ENCODE results near the gene PHLDA2. TPM values are rescaled to one million over a fixed set of nuclear protein-coding genes. Genes with fewer than 3 reads are reported as not detected.

The PHLDA2 gene
- 1 to 10 TPM; 4.6 to 8.1 TPM for total RNA-seq
- long read RNA-seq, donor 1, result 0 reads
- long read RNA-seq, donor 2, partial matches to known transcripts, result 2 of 6 reads
- long read RNA-seq, donor 2, other reads (novel, unspliced or antisense), result 0 of 6 reads

GRCh38 chr11:2928605-2929530, at the start of gene PHLDA2:
PHLDA2 (minus strand) TSS chr11:2929420; CDS start chr11:2929364, 56 bp downstream.
- intact Hi-C loops (cut with DNase I), result no loop called here
- peak; percentile 91 for DNase-seq (ENCODE audit: low spot score)

- DNase-seq (ENCODE audit: low spot score), result no peak
- intact Hi-C loops (cut with DNase I), result no loop called here
Measured at GRCh38 chr11:2977113-2977512, 47.9 kb upstream of the PHLDA2 start.

GRCh38 chr11:2976294-2977063, 47.3 kb upstream of the PHLDA2 start:
- intact Hi-C loops (cut with DNase I), result no loop called here
- DNase-seq (ENCODE audit: low spot score), result no peak

GRCh38 chr11:2975594-2975993, 46.4 kb upstream of the PHLDA2 start:
- no peak for DNase-seq (ENCODE audit: low spot score)
- intact Hi-C loops (cut with DNase I), result no loop called here

- no peak for DNase-seq (ENCODE audit: low spot score)
- intact Hi-C loops (cut with DNase I), result no loop called here
Measured at GRCh38 chr11:2974272-2974671, 45.1 kb upstream of the PHLDA2 start.

GRCh38 chr11:2968341-2968900, 39.2 kb upstream of the PHLDA2 start:
- no peak for DNase-seq (ENCODE audit: low spot score)
- intact Hi-C loops (cut with DNase I), result no loop called here

GRCh38 chr11:2964782-2965181, 35.6 kb upstream of the PHLDA2 start:
- intact Hi-C loops (cut with DNase I), result no loop called here
- DNase-seq (ENCODE audit: low spot score), result no peak

GRCh38 chr11:2963761-2964160, 34.5 kb upstream of the PHLDA2 start:
- intact Hi-C loops (cut with DNase I), result no loop called here

GRCh38 chr11:2963112-2963754, 34.0 kb upstream of the PHLDA2 start:
- intact Hi-C loops (cut with DNase I), result no loop called here
- no peak for DNase-seq (ENCODE audit: low spot score)

More at GRCh38 chr11:2963761-2964160, 34.5 kb upstream of the PHLDA2 start:
- no peak for DNase-seq (ENCODE audit: low spot score)

- intact Hi-C loops (cut with DNase I), result no loop called here
- no peak for DNase-seq (ENCODE audit: low spot score)
Measured at GRCh38 chr11:2961080-2961479, 31.9 kb upstream of the PHLDA2 start.

- intact Hi-C loops (cut with DNase I), result no loop called here
- DNase-seq (ENCODE audit: low spot score), result no peak
Measured at GRCh38 chr11:2960139-2960538, 30.9 kb upstream of the PHLDA2 start.

GRCh38 chr11:2958251-2958650, 29.0 kb upstream of the PHLDA2 start:
- no peak for DNase-seq (ENCODE audit: low spot score)
- intact Hi-C loops (cut with DNase I), result no loop called here

GRCh38 chr11:2955906-2956476, 26.8 kb upstream of the PHLDA2 start:
- no peak for DNase-seq (ENCODE audit: low spot score)
- intact Hi-C loops (cut with DNase I), result no loop called here

- DNase-seq (ENCODE audit: low spot score), result no peak
- intact Hi-C loops (cut with DNase I), result no loop called here
Measured at GRCh38 chr11:2954263-2954662, 25.0 kb upstream of the PHLDA2 start.

GRCh38 chr11:2952290-2952689, 23.1 kb upstream of the PHLDA2 start:
- intact Hi-C loops (cut with DNase I), result loop anchor here in 1 of 2 donors (2.0 kb wide), 1 partner anchor 35 kb away; no protein-coding TSS in a partner anchor
- no peak for DNase-seq (ENCODE audit: low spot score)

- DNase-seq (ENCODE audit: low spot score), result no peak
- intact Hi-C loops (cut with DNase I), result loop anchor here in 1 of 2 donors (2.0 kb wide), 1 partner anchor 35 kb away; no protein-coding TSS in a partner anchor
Measured at GRCh38 chr11:2951231-2952110, 22.3 kb upstream of the PHLDA2 start.

GRCh38 chr11:2950825-2951224, 21.6 kb upstream of the PHLDA2 start:
- intact Hi-C loops (cut with DNase I), result no loop called here
- DNase-seq (ENCODE audit: low spot score), result no peak

- no peak for DNase-seq (ENCODE audit: low spot score)
- intact Hi-C loops (cut with DNase I), result no loop called here
Measured at GRCh38 chr11:2949920-2950319, 20.7 kb upstream of the PHLDA2 start.
